ENCODE results near the gene ITSN2. TPM values are rescaled to one million over a fixed set of nuclear protein-coding genes. Genes with fewer than 3 reads are reported as not detected.
"Not testable (repeated sequence)": the region's sequence is repeated elsewhere in the genome, so short reads cannot be mapped to it uniquely, and the experiment has no call there.

The ITSN2 gene
- total RNA-seq, 1 donor from 2014 or later, result 68.2 TPM

DNA sequence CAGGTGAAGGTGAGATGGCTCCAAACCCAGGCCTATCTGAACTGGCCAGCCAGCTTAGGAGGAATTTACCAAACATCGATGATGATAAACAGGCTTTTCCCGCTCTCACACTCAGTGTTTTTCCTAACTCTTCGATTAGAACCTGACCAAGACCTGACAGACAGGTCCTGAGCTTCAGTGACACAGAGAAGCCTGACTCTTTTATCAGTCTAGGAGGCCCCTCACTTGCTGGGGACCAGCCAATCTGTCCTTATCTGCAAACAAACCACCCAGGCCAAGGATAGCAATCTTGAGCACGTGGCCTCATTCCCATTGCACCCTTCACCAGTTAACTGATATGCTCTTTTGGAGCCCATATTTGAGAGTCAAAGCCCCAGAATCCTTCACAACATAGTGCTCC, 1.9 kb upstream of the ITSN2 start:
- DNase-seq, result no peak

DNA sequence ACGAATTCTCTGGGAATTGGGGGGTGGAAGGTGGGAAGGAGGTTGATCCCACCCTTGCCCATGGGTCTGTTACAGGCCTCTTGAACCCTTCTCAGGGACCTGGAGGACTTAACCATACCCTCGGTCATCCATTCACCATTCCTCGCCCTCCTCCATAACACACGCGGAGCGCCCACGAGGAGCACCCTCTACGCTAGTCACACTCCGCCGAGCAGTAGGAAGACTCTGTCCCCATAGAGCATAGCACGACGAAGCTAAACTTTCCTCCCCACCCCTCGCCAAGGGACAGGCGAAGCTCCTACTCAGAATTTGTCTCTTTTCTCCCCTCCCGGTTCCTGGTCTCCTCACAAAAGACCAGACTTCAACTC, 611 bp upstream of the ITSN2 start:
- DNase-seq, result no peak

DNA sequence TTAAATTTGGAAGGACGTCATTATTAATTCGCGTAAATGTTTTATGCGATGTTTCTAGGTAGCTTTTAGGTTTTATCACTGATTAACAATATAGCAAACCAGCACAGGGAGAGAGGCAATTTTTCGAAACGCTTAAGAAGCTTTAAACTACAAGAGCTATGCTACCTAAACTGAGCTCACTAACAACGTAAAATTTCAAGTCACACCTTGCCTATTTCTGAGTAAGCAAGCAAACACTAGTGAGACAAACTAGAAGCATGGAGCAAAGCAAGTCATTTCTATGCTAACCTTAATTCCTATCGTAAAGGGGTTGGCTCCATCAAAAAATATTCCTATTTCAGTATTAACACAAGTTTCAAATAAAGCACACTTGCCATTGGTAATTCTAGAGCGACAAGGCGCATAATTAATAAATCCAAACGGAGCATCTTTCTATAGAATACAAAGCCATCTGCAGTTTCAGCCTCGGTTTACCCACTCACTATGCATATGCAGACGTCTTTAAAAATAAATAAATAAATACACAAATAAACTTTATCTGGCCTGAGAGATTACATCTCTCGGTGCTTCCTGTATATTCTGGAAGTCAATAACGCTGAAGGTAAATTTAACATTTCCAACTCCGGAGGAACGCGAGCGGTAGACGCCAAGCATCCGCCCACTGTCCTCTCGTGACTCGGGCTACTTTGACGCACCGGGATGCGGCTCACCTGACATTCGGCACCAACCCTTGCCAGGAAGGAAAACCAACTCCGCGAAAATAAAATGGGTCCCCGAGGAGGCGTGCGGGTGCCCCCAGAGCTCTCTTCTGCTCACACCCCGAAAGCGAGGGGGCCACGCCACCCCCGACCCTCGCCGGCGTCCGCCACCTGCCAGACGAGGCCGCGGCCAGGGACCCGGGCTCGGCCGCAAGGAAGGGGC, 947 bp downstream of the ITSN2 start:
- peak; percentile 39 for DNase-seq

DNA sequence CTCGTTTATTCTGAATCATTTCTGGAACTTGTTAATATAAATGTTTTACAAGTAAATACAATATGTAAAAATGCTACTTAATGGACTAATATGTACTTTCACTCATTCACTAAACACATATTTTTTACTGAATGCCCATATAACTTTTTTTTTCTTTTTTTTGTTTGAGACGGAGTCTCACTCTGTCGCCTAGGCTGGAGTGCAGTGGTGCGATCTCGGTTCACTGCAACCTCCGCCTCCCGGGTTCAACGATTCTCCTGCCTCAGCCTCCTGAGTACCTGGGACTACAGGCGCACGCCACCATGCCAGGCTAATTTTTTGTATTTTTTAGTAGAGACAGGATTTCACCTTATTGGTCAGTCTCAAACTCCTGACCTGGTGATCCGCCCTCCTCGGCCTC, 2.6 kb downstream of the ITSN2 start:
- not testable (repeated sequence) for DNase-seq

DNA sequence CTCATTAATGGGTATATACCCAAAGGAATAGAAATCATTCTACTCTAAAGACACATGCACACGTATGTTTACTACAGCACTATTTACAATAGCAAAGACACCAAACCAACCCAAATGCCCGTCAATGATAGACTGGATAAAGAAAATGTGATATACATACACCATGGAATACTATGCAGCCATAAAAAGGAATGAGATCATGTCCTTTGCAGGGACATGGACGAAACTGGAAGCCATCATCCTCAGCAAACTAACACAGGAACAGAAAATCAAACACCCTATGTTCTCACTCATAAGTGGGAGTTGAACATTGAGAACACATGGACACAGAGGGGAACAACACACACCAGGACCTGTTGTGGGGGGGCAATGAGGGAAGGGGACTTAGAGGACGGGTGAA, 3.2 kb downstream of the ITSN2 start:
- DNase-seq, result not testable (repeated sequence)

DNA sequence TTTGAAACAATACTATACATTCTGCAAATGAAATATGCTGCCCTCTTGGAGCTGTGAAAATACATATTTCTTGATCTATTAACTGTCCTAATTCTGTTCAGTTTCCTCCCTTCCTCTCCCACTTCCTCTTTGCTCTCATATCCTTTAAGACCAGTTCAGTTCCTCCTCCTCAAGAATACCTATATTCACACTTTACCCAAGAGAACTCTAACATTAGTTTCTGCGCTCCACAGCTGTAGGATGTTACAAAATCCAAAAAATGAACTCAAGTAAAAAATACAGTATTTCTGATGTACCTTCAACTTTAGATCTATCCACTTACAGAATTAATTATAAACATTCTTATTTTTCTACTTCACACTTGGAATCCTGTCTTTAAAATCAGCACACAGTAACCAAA, 5.4 kb downstream of the ITSN2 start:
- no peak for DNase-seq

DNA sequence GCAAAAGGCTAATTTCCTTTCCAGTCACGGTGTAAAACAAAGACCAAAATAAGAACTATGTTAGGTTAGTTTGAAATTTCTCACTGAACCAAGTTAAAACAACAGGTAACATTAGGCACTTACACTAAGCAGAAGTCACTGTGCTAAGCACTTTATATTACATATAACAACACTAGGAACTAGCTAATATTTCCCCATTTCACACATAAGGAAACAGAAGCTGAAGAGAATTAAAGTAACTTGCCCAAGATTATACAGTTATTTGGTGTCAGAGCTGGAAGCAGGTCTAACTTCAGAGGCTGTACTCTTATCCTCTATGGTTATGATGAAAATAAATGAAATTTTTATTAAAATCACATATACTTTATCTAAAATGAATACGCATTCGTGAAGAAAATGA, 5.9 kb downstream of the ITSN2 start:
- DNase-seq, result no peak

DNA sequence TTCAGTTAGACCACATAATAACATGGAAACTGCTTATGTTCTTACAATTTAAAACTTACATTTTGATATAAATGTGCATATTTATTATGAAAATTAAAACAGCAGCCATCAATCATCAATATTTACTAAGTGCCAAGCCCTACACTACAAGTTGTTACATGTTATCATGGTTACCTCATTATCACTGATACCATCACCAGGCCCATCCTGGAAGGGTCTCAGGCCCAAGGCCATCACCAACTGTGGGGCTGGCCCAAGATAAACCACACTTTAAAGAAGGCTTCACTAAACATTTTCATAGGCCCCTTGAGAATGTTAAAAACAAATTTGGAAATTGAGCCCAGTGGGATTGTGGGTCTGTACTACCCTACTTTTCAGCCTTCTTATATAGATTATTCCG, 6.4 kb downstream of the ITSN2 start:
- no peak for DNase-seq

DNA sequence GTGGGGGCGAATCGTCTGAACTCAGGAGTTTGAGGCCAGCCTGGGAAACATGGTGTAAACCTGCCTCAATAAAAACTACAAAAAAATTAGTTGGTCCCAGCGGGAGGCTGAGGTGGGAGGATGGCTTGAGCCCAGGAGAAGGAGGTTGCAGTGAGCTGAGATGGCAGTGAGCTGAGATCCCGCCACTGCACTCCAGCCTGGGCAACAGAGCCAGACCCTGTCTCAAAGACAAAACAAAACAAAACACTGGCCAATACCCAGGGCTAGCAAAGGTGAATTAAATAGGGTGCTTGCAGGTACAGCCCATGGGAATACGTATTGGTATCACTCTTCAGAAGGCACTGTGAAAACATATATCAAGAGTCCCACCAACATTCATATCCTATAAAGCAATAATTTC, 7.0 kb downstream of the ITSN2 start:
- DNase-seq, result no peak

DNA sequence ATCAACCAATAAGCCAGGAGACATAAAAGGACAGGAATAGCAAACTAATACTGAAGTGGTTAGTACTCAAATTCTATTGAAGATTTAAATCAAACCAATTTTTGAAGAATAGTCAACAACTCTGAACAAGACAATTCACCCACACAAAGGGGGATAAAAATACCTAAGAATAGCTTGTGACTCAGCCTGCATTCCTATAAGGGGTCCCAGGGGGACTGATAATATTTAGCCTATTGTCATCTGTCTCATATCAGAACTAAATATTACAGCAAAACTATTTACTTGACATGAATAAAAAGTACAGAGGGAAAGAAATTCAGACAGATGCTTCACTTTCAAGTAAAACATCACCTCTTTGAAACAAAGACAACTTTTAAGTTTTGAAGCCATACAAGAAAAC, 7.7 kb downstream of the ITSN2 start:
- DNase-seq, result peak; percentile 70

DNA sequence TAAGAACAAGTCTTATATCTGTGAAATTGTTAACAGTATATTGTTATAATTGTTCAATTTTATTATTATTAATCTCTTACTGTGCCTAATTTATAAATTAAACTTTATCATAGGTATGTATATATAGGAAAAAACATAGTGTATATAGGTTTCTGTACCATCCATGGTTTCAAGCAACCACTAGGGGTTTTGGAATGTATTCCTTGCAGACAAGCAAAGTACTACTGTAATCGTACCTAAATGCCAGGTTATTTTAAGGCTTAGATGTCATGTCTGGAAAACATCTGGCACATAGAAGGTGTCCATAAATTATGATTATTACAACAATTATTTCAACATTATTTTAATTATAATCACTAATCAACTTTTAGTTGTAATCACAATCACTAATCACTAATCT, 8.4 kb downstream of the ITSN2 start:
- DNase-seq, result no peak

DNA sequence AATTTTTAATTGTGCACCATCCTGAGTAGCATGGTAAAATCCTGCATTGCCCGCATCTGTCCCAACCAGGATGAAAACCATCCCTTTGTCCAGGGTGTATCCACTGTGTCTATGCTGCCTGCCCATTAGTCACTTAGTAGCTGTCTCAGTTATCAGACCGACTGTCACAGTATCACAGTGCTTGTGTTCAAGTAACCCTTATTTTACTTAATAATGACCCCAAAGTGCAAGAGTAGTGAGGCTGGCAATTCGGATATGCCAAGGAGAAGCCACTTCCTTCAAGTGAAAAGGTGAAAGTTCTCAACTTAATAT, 8.8 kb downstream of the ITSN2 start:
- no peak for DNase-seq

DNA sequence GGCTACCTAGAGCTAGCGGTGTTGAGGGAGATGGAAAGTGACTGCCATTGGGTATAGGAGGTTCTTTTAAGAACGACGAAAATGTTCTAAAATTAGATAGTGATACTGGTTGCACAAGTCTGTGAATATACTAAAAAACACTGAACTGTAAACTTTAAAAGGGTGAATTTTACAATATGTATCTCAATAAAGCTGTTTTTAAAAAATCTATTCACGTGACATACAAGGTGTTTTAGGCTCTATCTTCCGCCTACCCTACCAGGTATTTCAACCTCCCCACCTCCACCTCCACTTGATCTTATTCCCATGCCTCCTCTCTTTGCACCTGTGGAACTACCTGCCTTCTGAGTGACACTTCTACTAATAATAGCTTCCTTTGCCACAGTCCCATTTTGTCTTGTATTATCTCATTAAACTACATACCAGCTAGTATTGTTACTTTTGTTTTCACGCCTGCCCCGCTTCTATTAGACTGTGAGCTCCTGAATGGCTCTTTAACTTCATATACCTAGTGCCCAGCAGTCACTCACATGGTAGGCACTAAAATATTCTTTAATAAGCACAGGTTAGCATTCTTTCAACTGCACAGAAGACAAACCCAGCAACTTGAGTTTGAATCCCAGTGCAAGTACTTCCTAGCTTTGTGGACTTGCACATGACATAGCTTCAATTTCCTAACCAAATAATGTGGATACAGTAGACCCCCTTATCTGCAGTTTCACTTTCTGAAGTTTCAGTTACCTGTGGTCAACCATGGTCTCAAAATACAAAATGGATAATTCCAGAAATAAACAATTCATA, 9.3 kb downstream of the ITSN2 start:
- no peak for DNase-seq

DNA sequence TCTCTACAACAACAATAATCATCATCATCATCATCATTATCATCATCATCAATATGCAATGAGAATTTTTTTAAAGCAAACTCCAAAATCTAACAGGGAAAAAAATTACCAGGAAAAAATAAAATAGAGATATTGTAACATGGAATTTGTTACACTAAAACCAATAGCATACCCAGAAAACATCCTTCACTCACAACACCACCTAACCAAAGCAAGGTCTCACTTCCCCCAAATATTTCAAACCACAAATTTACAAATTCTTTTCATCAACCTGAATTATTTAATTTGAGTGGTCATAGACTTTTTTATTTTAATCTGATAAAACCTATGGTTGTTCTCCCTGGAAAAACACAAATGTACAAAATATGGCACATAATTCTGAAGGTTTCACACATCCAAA, 11.2 kb downstream of the ITSN2 start:
- DNase-seq, result no peak

DNA sequence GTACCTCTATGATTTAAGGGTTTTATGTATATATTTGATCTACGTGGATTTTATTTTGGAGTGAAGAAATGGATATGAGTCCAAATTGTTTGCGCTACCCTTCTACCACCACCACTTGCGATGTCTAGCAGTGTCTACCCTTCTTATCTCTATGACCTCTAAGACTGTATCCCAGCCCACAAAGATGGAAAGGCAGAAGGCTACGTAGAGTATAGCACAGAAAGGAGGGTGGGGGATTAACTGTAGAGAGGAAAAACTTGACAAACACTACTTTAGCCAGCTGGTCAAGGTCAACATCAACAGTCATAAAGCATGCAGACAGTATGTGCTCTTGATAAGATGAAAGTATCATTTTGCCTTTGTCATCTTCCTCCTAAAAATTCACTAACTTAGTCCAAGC, 14.4 kb downstream of the ITSN2 start:
- no peak for DNase-seq

DNA sequence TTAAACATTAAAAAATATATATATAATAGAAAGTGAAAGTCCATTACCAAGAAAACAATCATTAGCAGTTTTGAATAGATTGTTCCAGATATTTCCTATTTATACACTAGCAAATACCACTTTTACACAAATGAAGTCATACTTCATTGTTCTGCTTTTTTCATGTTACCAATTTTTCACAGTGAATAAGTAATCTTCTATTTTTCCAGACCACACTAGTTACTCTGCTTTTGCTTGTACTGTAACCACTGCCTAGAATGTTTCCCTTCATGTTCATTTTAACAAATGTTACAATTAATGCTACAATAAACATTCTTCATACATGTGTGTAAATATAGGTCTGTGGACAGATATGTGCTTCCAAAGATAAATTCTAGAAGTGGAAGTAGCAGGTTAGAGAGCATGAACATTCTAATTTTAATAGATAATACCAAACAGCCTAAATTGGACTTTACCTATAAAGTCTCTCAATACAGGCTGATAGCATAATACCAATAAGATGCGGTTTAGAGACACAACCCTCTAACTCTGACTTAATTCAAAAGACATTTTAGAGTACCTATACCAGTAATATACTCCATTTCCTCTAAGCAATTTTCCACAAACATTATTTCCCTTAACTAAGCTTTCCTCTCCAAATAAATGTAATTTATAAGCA, 17.0 kb downstream of the ITSN2 start:
- no peak for DNase-seq

DNA sequence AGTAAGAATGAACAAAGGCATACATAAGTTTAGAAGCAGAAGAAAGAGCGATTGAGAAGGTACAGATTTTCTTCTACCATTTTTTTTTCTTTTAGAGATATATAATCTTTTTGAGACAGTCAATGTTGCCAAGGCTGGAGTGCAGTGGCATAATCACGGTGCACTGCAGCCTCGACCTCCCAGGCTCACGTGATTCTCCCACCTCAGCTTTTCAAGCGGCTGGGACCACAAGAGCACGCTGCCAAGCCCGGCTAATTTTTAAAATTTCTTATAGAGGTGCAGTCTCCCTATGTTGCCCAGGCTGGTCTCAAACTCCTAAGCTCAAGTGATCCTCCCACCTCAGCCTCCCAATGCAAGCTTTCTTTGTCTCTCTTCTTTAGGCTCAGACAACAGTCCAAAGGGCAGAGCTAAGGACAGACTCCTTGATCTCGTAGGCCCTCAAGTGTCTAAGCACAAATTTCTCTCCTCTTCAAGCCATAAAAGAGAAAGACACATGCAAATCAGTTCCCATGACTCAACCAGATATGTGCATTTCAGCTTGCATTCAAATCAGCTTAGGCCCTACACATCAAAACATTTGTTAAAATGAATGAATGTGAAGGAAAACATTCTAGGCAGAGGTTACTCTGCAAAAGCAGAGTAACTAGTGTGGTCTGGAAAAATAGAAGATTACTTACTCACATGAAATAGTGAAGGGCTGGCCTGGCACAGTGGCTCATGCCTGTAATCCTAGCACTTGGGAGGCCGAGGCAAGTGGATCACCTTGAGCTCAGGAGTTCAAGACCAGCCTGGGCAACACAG, 18.0 kb downstream of the ITSN2 start:
- no peak for DNase-seq

DNA sequence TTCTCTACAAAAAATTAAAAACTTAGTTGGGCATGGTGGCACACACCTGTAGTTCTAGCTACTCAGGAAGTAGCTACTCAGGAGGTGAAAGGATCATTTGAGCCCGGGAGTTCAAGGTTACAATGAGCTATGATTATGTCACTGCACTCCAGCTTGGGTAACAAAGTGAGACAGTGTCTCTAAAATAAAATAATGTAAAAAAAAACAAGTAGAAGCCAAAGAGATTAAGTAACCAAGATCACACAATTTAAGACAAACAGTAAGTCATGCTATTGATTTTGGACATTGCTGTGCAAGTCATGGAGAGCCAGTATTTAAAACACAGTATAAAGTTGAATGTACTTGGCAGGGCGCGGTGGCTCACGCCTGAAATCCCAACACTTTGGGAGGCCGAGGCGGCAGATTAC, 20.5 kb downstream of the ITSN2 start:
- no peak for DNase-seq

DNA sequence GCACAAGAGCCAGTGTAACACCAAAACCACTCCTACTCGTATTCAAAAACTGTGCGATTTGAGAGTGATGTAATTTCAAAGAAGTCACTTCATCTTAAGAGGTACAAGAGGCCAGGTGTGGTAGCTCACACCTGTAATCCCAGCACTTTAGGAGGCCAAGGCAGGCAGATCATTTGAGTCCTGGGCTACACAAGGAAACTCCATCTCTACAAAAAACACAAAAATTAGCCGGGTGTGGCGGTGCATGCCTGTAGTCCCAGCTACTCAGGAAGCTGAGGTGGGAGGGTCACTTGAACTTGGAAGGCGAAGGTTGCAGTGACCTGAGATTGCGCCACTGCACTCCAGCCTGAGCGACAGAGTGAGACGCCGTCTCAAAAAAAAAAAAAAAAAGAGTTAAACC, 21.2 kb downstream of the ITSN2 start:
- not testable (repeated sequence) for DNase-seq

DNA sequence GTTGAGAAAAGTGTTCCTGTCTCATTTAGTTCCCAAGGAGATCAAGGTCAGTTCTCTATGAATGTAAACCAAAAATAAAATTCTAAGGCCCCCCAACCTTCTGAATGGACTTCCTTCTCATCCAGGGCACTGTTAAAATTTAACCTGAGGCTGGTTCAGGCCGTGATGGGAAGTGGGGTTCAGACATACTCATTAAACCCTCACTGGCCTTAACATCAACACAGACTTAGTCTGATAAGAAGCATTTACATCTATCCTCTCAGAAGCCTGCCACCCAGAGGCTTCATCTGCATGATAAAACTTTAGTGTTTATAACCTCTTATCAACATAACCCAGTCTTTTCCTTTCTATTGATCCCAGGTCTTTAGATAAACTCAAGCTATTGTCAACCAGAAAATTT, 22.4 kb downstream of the ITSN2 start:
- DNase-seq, result peak; percentile 25

DNA sequence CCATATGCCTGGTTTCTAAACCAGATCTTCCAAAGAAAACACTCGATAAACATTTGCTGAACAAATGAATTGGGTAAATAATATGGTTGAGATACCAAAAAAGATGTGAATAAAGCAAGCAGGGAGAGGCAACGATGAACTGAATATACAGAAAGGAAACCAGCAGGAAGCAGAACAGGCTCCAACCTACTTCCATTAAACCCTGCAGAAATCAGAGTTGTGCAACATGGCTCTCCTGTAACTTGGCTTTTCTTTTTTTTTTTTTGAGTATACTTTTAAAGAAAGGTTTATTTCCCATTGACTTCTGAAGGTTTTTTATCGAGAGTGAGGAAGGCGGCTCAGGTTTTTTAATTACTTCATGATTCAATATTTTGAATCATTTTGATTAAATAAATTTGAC, 23.5 kb downstream of the ITSN2 start:
- no peak for DNase-seq

DNA sequence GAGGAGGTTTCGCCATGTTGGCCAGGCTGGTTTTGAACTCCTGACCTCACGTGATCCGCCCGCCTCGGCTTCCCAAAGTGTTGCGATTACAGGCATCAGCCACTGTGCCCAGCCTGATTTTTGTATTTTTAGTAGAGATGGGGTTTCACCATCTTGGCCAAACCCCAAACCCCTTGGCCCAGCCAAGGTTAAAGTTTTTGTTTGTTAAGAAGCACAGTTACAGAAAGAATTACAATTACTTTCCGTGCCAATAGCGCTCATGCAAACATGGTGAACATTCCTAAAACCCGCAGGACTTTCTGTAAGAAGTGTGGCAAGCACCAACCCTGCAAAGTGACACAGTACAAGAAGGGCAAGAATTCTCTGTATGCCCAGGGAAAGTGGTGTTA, 26.1 kb downstream of the ITSN2 start:
- no peak for DNase-seq
